Inflammatory macrophage (primary cell): Measurements from ENCODE around the gene PHYKPL.
"Not testable (repeated sequence)": the region's sequence is repeated elsewhere in the genome, so short reads cannot be mapped to it uniquely, and the experiment has no call there.

ENCODE experiments used
- DNase-seq, 2 donors: peaks; one replicate each; pipeline ENCODE4 v3.0.0-alpha.2; 2020 to 2022

The PHYKPL gene

GRCh38 chr5:178264044-178264443 is 31.4 kb upstream of the PHYKPL start:
- no peak for DNase-seq

- no peak for DNase-seq
These were observed 29.3 kb upstream of the PHYKPL start for GRCh38 chr5:178261666-178262600.

GRCh38 chr5:178259623-178260536 is 27.3 kb upstream of the PHYKPL start:
- peak; percentile 23 to 37 for DNase-seq

- DNase-seq = no peak
These were observed 25.0 kb upstream of the PHYKPL start for GRCh38 chr5:178257650-178258049.

DNA sequence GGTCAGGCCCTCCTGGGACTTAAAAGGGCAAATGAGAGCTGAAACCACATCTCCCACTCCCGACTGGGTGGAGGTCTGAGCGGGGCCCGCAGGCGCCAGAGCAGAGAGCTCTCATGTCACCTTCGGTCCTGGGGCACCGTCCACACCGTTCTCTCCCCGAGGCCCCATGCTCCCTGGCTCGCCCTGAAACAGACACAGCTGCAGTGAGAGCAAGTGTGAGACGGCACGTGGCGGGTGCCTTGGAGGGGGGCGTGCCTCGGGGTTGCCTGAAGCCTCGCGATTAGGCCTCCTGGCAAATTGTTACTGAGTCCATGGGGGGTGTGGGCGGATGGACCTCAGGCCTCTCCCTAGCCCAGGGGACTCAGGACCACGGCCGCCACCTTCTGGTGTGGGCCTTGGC is 24.1 kb upstream of the PHYKPL start:
- DNase-seq = no peak

- not testable (repeated sequence) for DNase-seq
These were observed 21.0 kb upstream of the PHYKPL start for GRCh38 chr5:178253632-178254031.

DNA sequence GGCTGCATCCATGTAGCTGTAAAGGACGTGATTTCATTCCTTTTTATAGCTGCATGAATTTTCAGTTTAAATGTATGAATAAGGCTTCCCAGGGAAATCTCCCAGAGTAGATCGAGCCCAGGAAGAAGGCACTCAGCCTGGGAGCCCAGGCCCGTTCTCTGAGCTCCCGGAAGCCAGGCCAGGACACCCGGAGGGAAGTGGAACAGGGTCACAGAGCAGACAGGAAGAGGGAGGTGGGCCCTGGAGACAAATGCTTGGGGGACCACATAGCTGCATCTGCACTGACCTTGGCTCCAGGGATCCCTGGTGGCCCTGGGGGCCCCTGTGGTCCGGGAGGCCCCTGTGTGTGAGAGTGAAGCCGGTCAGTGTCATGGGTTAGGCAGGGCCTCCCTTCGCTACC is 19.7 kb upstream of the PHYKPL start:
- no peak for DNase-seq

DNA sequence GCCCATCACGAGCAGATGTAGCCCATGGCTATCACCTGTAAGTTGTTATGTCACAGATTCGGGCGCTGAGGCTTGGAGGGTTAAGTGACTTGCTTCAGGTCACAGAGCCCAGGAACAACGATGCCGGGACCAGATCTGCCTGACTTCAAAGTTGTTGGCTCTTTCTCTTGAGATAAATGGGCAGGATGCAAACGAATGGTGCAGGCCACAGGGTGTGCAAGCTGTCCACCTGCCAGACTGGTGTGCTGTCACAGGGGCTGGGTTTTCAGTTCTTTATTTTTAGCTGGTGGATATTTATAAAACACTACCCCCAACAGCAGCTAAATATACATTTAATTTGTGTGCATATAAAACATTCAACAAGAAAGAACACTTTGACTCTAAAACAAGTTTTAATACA is 17.7 kb upstream of the PHYKPL start:
- DNase-seq = no peak

DNA sequence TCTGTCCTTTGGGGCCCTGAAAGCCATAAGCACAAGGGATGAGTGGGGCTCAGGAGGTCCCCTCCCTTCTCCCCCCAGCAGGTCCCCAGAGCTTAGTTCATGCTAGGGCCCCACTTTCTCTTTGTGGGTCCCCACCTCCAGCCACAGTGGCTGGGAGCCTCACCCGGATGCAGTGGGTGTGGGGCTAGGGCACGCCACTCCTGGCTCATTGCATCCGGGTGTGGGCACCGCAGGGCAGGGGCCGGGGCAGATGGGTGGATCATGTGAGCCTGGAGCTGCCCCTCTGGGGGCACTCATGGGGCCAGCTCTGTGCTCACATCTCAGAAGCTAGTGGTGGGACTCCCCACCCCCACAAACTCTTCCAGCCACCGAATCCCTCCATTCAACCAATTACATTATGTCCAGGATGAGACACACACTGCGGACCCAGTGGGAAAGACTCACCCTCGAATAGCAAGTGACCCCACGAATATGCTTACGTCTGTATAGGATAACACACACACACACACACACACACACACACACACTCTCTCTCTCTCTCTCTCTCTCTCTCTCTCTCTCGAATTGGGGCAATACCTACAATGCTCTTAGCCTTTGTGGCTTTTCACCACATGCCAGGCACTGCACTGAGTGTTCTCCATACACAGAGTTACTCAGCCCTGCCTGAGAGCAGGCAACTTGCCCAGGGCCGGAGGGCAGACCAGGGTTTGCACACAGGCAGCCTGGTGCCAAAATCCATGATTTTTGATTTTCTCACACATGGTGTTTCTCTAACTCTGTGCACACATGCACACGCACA is 16.8 kb upstream of the PHYKPL start:
- DNase-seq = peak in 1 of 2 donors; percentile 35

DNA sequence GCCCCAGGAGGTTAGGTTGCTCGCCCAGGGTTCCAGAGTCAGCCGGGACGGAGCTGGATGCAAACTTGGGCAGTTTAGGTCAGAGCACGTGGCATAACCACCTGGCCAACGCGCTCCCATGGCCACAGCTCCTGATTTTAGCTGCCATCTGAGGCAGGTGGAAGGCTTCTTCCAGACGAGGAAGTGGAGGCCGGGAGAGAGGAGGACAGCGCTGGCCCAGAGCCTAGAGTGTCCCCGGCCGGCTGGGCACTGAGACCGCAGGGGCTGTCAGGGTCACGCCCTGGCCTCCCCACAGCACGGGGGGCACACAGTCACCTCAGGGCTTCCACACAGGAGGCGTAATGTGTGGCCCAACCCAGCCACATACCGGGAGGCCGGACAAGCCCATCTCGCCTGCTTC is 16.1 kb upstream of the PHYKPL start:
- no peak for DNase-seq

GRCh38 chr5:178247481-178248456 is 15.2 kb upstream of the PHYKPL start:
- no peak for DNase-seq

DNA sequence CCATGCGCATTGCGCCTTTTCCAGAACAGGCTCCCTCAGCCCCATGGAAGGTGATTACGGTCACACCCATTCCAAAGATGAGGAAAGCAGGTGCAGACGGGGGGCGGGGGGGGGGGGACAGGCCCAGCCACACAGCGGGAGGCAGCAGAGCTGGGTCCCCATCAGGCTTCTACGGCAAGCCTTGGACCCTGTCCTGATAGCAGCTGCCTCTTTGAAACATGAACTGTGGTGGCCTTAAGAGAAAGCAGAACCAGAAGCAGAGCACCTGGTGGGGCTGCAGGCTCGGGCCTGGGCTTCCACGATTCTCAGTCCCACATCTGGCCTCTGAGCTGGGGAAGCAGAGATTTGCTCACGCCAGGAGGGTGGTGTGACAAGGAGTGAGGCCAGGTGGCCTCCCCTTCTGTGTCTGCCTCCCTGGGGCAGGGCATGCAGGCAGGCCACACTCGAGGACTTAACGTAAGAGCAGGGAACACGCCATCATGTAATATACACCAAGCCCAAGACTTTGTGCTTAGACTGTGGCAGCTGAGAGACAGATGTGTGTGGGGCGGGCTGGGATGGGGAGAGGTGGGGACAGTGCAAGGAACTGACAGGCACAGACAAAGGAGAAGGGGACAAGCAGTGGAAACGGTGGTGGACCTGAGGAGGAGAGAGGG is 14.2 kb upstream of the PHYKPL start:
- no peak for DNase-seq

- DNase-seq = no peak
These were observed 12.8 kb upstream of the PHYKPL start for GRCh38 chr5:178245389-178245788.

GRCh38 chr5:178244576-178244975 is 12.0 kb upstream of the PHYKPL start:
- peak; percentile 21 to 64 for DNase-seq

GRCh38 chr5:178242416-178242815 is 9.8 kb upstream of the PHYKPL start:
- DNase-seq = no peak

DNA sequence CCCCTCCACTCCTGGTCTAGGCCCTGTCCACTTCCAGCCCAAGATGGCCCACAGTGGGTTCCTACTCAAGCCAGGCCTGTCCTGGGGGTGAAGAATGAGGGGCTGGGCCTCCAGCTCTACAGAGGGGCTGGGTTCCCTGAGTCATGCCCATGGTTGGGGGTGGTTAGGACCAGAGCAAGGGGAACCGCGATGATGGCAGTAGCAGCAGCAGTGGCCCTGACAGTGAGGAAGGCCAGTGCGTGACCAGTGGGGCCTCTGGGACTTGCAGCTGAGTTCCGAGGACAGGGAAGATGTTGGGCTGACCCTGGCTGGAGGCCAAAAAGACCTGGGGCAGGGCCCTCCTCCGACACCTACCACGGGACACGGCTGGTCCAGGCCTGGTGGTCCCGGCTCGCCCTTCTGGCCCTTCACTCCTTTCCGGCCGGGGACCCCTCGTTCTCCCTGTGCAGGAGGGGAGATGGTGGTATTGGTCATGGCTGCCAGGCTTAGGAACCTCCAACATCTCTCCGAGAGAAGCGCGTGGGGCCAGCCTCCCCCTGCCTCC is 9.2 kb upstream of the PHYKPL start:
- DNase-seq = peak; percentile 39

DNA sequence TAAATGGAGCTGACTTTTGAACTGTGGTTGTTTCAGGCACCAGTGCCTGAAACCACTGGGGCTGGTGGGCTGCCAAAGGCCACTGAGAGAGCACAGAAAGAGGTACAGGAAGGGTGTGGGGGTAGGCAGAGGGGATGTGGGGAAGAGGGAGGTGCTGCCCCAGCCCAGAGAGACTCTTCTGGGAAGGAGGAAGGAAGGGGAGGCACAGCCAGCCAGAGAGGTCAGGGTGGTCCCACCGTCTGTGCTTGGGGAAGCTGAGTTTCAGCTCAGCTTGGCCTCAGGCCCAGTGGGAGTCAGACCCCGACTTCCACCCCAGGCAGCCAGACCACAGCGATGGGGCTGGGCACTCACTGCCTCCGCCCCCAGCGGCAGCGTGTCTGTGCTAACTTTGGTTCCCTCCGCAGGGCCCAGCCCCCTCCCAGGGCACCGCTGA is 8.6 kb upstream of the PHYKPL start:
- peak; percentile 32 to 52 for DNase-seq

GRCh38 chr5:178240766-178241165 is 8.2 kb upstream of the PHYKPL start:
- DNase-seq = peak in 1 of 2 donors; percentile 23

DNA sequence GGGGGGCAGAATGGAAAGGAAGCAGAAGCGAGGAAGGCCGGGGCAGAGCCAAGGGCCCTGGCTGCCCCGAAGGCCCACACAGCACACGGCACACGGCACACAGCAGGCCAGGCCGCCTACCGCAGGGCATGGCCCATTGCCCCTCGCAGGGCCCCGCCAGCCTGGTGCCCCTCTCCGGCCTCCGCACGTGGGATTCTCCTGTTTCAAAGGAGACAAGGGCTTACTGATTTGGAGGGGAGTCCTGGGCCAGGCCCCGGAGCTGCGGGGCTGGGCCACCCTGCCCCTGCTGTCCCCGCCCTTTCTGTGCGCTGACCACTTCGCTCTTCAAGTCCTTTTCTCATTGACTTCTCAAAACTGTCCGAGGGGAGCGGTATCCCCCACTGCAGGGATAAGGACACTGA is 7.7 kb upstream of the PHYKPL start:
- DNase-seq = no peak

DNA sequence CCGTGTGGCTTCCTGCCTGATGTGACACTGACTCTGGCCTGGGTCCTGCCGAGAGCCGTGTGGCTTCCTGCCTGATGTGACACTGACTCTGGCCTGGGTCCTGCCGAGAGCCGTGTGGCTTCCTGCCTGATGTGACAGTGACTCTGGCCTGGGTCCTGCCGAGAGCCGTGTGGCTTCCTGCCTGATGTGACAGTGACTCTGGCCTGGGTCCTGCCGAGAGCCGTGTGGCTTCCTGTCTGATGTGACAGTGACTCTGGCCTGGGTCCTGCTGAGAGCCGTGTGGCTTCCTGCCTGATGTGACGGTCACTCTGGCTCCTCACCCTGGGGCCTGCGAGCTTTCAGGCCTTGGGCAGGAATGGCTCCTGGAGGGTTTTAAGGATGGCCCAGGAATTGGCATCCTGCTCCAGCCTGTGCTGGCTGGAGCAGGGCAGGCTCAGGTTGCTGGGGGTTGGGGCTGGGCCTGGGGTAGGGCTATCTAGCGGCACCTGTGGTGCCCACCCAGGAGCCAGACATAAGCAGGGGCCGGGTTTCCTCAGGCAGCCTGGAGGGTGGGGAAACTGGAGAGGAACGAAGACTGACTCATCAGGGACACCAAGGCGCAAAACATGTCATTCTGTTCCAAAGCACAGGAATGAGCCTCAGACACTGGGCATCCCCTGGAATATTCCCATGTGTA is 7.2 kb upstream of the PHYKPL start:
- peak in 1 of 2 donors; percentile 30 for DNase-seq
